K562 (cell line): Measurements from ENCODE around the gene PRKCE. TPM values are rescaled to one million over a fixed set of nuclear protein-coding genes. Genes with fewer than 3 reads are reported as not detected.

ENCODE experiments used
- ATAC-seq: fragments of 200-7000 bp; cut with Tn5 transposase; 3 replicates; pipeline ENCODE4 v1.9.1; 2020; ENCODE audit warnings: moderate library complexity
- BruUV-seq: library from RNA; stranded (reverse); fragments of 400-500 nt; replicated peaks from 2 replicates; lab custom pipeline; 2021; lab: Mats Ljungman, UMichigan
- CTCF ChIA-PET: fragments of 300-600 bp; formaldehyde crosslinking; extraction: SDS; loops from one replicate; lab custom pipeline; 2021; ENCODE audit warnings: low intra/inter-chr PET ratio; lab: Yijun Ruan, JAX
- POLR2A ChIA-PET: fragments of 300-600, 350-650 bp; sonication (Branson Sonifier 250); formaldehyde crosslinking; extraction: SDS; loops from one replicate; lab custom pipeline; 2021; ENCODE audit warnings: antibody characterized with exemption, inconsistent platforms; lab: Yijun Ruan, JAX
- DNase-seq, 4 experiments: peaks; one replicate each; pipeline versions ENCODE4 v3.0.0 to v3.0.0-alpha.2; 2011 to 2018; ENCODE audit warnings: low spot score in 3 of 4, mixed read lengths in 3 of 4; ENCODE audit errors: extremely low read depth in 1 of 4
- FAIRE-seq: peaks from 2 replicates; lab custom pipeline; 2011; peaks lifted over from hg19 to GRCh38; lab: Jason Lieb, UNC
- H2AFZ ChIP-seq: 2 replicates; pipeline ENCODE4 v1.6.0; 2011; ENCODE audit warnings: low read depth, low read length, control low read depth, inconsistent platforms
- H3K27ac ChIP-seq: fragments of 200-600 bp; 3 replicates; pipeline ENCODE4 v1.8.0; 2011; ENCODE audit warnings: low read depth, mild to moderate bottlenecking, control low read depth, inconsistent platforms, low read length, moderate library complexity, mixed read lengths; ENCODE audit errors: extremely low read depth
- H3K27me3 ChIP-seq, 2 experiments: fragments of 300-600 bp in 1 of 2; 2 replicates in 1 of 2; 3 replicates in 1 of 2; pipeline versions ENCODE4 v1.6.0 to v1.8.0; 2011; ENCODE audit warnings: inconsistent platforms in 2 of 2, low read length in 2 of 2, mild to moderate bottlenecking in 1 of 2, mixed read lengths in 1 of 2, moderate library complexity in 1 of 2; ENCODE audit not compliant: control insufficient read depth in 2 of 2, insufficient read depth in 2 of 2
- H3K36me3 ChIP-seq: fragments of 300-600 bp; 3 replicates; pipeline ENCODE4 v1.8.0; 2011; ENCODE audit warnings: mild to moderate bottlenecking, low read length, inconsistent platforms; ENCODE audit not compliant: control insufficient read depth, insufficient read depth
- H3K4me1 ChIP-seq, 2 experiments: fragments of 200-600 bp in 1 of 2; replicated peaks in 1 of 2; 2 replicates in 1 of 2; 3 replicates in 1 of 2; pipeline versions ENCODE4 v1.5.1 to v1.8.0; 2011; ENCODE audit warnings: inconsistent platforms in 2 of 2, low read length in 2 of 2, mild to moderate bottlenecking in 1 of 2, mixed read lengths in 1 of 2, moderate library complexity in 1 of 2; ENCODE audit not compliant: control insufficient read depth in 2 of 2, insufficient read depth in 2 of 2
- H3K4me2 ChIP-seq: 2 replicates; pipeline ENCODE4 v1.6.1; 2011; ENCODE audit warnings: low read length, control low read depth, inconsistent platforms, mixed read lengths; ENCODE audit not compliant: insufficient read depth
- H3K4me3 ChIP-seq: fragments of 200-600 bp; sonication (generic), shearing (Covaris generic); 2 replicates; pipeline ENCODE4 v1.5.1; 2016; ENCODE audit warnings: control low read depth, inconsistent platforms
- H3K79me2 ChIP-seq: fragments of 200-600 bp; 3 replicates; pipeline ENCODE4 v1.8.0; 2011; ENCODE audit warnings: low read length, inconsistent platforms; ENCODE audit not compliant: control insufficient read depth, insufficient read depth
- H3K9ac ChIP-seq, 2 experiments: 2 replicates each; pipeline versions ENCODE4 v1.6.0 to v1.6.1; 2011; ENCODE audit warnings: low read depth in 2 of 2, low read length in 2 of 2, control low read depth in 1 of 2, inconsistent platforms in 1 of 2, mild to moderate bottlenecking in 1 of 2, mixed read lengths in 1 of 2; ENCODE audit not compliant: insufficient read depth in 1 of 2
- H3K9me1 ChIP-seq: one replicate; pipeline ENCODE4 v1.6.0; 2011; ENCODE audit warnings: inconsistent platforms, mild to moderate bottlenecking, low read length, moderate library complexity; ENCODE audit not compliant: control insufficient read depth, insufficient read depth
- H3K9me3 ChIP-seq: replicated peaks from 2 replicates; pipeline ENCODE4 v1.5.1; 2011; ENCODE audit warnings: low read depth, low read length, inconsistent platforms; ENCODE audit not compliant: control insufficient read depth, insufficient read depth
- H4K20me1 ChIP-seq: replicated peaks from 2 replicates; pipeline ENCODE4 v1.6.1; 2011; ENCODE audit warnings: low read length, inconsistent platforms, mixed read lengths; ENCODE audit not compliant: control insufficient read depth, insufficient read depth
- ASH1L ChIP-seq: fragments of 450-650 bp; IDR thresholded peaks from 2 replicates; pipeline ENCODE4 v1.6.1; 2018; ENCODE audit warnings: borderline replicate concordance, mild to moderate bottlenecking, low read depth; ENCODE audit not compliant: partially characterized antibody
- BRCA1 ChIP-seq, 2 experiments: fragments of 450-650 bp in 1 of 2; sonication (generic) in 1 of 2; formaldehyde crosslinking in 1 of 2; IDR thresholded peaks; 2 replicates each; pipeline versions ENCODE4 v1.5.0 to v1.6.1; 2017 to 2020; ENCODE audit warnings: mild to moderate bottlenecking in 1 of 2, missing genetic modification reagents in 1 of 2
- CCAR2 ChIP-seq: fragments of 200-400 bp; formaldehyde crosslinking; IDR thresholded peaks from 2 replicates; pipeline ENCODE4 v1.6.1; 2017; ENCODE audit warnings: mild to moderate bottlenecking, low read depth, low read length
- CEBPG ChIP-seq, 3 experiments: fragments of 200-800 bp in 1 of 3; sonication (Bioruptor generic) in 1 of 3; sonication (generic) in 1 of 3; formaldehyde crosslinking in 1 of 3; IDR thresholded peaks in 2 of 3; conservative IDR thresholded peaks in 1 of 3; 2 replicates each; pipeline versions ENCODE4 v1.6.1 to v1.8.0; 2016 to 2022; ENCODE audit warnings: missing compliant biosample characterization in 2 of 3, missing genetic modification characterization in 2 of 3, mild to moderate bottlenecking in 1 of 3, missing genetic modification reagents in 1 of 3
- DMBX1 ChIP-seq: fragments of 250-450 bp; sonication (Bioruptor Pico); IDR thresholded peaks from 2 replicates; pipeline ENCODE4 v1.8.0; 2022; ENCODE audit warnings: inconsistent platforms, mild to moderate bottlenecking, moderate library complexity, borderline replicate concordance
- EP300 ChIP-seq: IDR thresholded peaks from 2 replicates; pipeline ENCODE4 v1.6.1; 2012; ENCODE audit warnings: low read length, improper control_type of control experiment
- GABPA ChIP-seq: fragments of 200-800 bp; sonication (Bioruptor generic); conservative IDR thresholded peaks from 2 replicates; pipeline ENCODE4 v1.6.1; 2016; ENCODE audit warnings: low read depth, missing genetic modification characterization, missing compliant biosample characterization
- LEF1 ChIP-seq: fragments of 450-650 bp; IDR thresholded peaks from 2 replicates; pipeline ENCODE4 v1.6.1; 2016; ENCODE audit warnings: mild to moderate bottlenecking
- MTA2 ChIP-seq: fragments of 450-650 bp; IDR thresholded peaks from 2 replicates; pipeline ENCODE4 v1.6.1; 2016; ENCODE audit warnings: low read depth
- NCOA4 ChIP-seq: fragments of 450-650 bp; IDR thresholded peaks from 2 replicates; pipeline ENCODE4 v1.6.1; 2018; ENCODE audit warnings: mild to moderate bottlenecking; ENCODE audit not compliant: partially characterized antibody
- PATZ1 ChIP-seq: fragments of 250-450 bp; sonication (Bioruptor Pico); IDR thresholded peaks from 2 replicates; pipeline ENCODE4 v1.5.0; 2020; ENCODE audit warnings: mild to moderate bottlenecking, borderline replicate concordance
- PHB ChIP-seq: fragments of 250-450 bp; sonication (Bioruptor Pico); IDR thresholded peaks from 2 replicates; pipeline ENCODE4 v1.5.0; 2021
- RAD21 ChIP-seq, 2 experiments: fragments of 250-450 bp in 1 of 2; fragments of 450-650 bp in 1 of 2; sonication (Bioruptor Pico) in 1 of 2; formaldehyde crosslinking in 1 of 2; IDR thresholded peaks in 1 of 2; conservative IDR thresholded peaks in 1 of 2; 2 replicates each; pipeline versions ENCODE4 v1.4.0 to v1.8.0; 2020 to 2022; ENCODE audit warnings: mild to moderate bottlenecking in 2 of 2, moderate library complexity in 1 of 2
- RFX7 ChIP-seq: fragments of 250-450 bp; sonication (Bioruptor Pico); IDR thresholded peaks from 2 replicates; pipeline ENCODE4 v1.5.1; 2021; ENCODE audit warnings: mild to moderate bottlenecking
- UBTF ChIP-seq, 2 experiments: IDR thresholded peaks; 2 replicates each; pipeline ENCODE4 v1.6.1; 2012; ENCODE audit warnings: improper control_type of control experiment in 2 of 2, low read depth in 2 of 2, low read length in 2 of 2, borderline replicate concordance in 1 of 2
- ZNF175 ChIP-seq: fragments of 200-800 bp; sonication (Bioruptor generic); IDR thresholded peaks from 2 replicates; pipeline ENCODE4 v1.6.1; 2016; ENCODE audit warnings: low read depth, mild to moderate bottlenecking, missing genetic modification characterization, missing compliant biosample characterization
- ZNF668 ChIP-seq: fragments of 250-450 bp; sonication (Bioruptor Pico); IDR thresholded peaks from 2 replicates; pipeline ENCODE4 v1.8.0; 2022; ENCODE audit warnings: mild to moderate bottlenecking, inconsistent platforms
- WGBS: fragments of 100-300 bp; shearing (Covaris generic); methylation state at CpG from one replicate; pipeline ENCODE4 v1.1.6; 2016; ENCODE audit warnings: low coverage, mixed read lengths; ENCODE audit not compliant: insufficient coverage; ENCODE audit errors: missing lambda C conversion rate; 5-methylcytosine and 5-hydroxymethylcytosine counted together
- in situ Hi-C: fragments of 300-500 bp; cut with MboI; formaldehyde crosslinking; loops from 4 replicates; pipeline ENCODE4 v1.15.0; 2018; ENCODE audit warnings: inconsistent platforms, mixed read lengths
- intact Hi-C: fragments of 100-400 bp; cut with micrococcal nuclease; formaldehyde crosslinking; loops from 2 replicates; pipeline ENCODE4 v1.14.2; 2022
- polyA plus RNA-seq, 8 experiments: library from polyadenylated mRNA; depleted of rRNA in 4 of 8; stranded (reverse) in 5 of 8; unstranded in 3 of 8; fragments of >200 nt; fragmentation: Nextera tagmentation in 2 of 8; fragmentation: Illumina TruSeq in 1 of 8; extraction: Ambion mirVana in 2 of 8; extraction: Trizol in 1 of 8; gene quantifications; 2 replicates each; pipeline versions ENCODE4 v1.2.1 to v1.2.3, GENCODE V29; 2011 to 2014; ENCODE audit warnings: inconsistent platforms in 1 of 8, missing spikeins in 1 of 8
- total RNA-seq, 7 experiments: library from RNA; depleted of rRNA in 6 of 7; stranded (reverse); fragments of >200 nt in 6 of 7; fragmentation: Illumina TruSeq in 2 of 7; extraction: Trizol in 2 of 7; gene quantifications; 2 replicates each; pipeline versions ENCODE4 v1.2.1 to v1.2.3, GENCODE V29; 2011 to 2021; ENCODE audit warnings: low replicate concordance in 1 of 7

Gene PRKCE
- total and polyA plus RNA-seq, 9 of the 15 experiments (the other 6 are each of a cell fraction or from before 2014, with no cell fraction given): 0.06 to 1.0 (median 0.22) TPM; not detected in 1

DNA sequence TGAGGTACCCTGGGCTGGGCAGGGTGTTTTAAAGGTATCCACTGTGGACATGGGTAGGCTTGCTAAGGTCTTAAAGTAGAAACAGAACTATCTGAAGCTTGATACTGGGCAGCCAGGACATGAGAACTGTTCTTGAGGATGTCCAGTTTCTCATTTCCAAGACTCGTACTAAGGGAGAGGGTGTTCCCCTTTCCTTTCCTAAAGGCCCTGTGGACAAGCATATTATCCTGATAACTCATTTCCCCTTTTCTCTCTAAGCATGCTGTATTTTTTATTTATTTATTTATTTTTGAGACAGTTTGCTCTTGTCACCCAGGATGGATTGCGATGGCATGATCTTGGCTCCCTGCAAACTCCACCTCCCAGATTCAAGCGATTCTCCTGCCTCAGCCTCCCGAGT is 273.6 kb downstream of the PRKCE start:
- BruUV-seq: no TSS peak
- H4K20me1 ChIP-seq: no peaks in the 10 kb centered on the region
- H3K4me2 ChIP-seq: no peak overlapping the region
- no peak overlapping the region for H2AFZ ChIP-seq
- 4% methylated on average over 2 of the region's 4 CpGs for WGBS
- H3K27me3 ChIP-seq: peaks cover 0 to 29% of the 10 kb centered on the region in 2 experiments; a peak in 3 of 5 replicates
- CTCF ChIA-PET: no interaction called here
- no peaks in the 10 kb centered on the region for H3K79me2 ChIP-seq
- H3K9me1 ChIP-seq: no peaks in the 10 kb centered on the region
- no peaks in the 10 kb centered on the region for H3K4me1 ChIP-seq
- H3K9ac ChIP-seq: no peak overlapping the region
- no peak overlapping the region for H3K27ac ChIP-seq
- H3K36me3 ChIP-seq: no peaks in the 10 kb centered on the region
- ATAC-seq: no peak
- in situ Hi-C loops: no loop called here
- TF ChIP-seq BRCA1 (IDR thresholded peaks at IDR 0.05) (no peak), BRCA1 (CRISPR knock-in tag; IDR thresholded peaks at IDR 0.05) (no peak), ZNF175 (CRISPR knock-in tag) (no peak), ZNF668 (CRISPR knock-in tag) (no peak), NCOA4 (no peak), RAD21 (CRISPR knock-in tag; conservative IDR thresholded peaks at IDR 0.05 in 1 of 2, IDR thresholded peaks at IDR 0.05 in 1 of 2) (no peak), GABPA (no peak), PATZ1 (CRISPR knock-in tag) (no peak), CEBPG (CRISPR knock-in tag; IDR thresholded peaks at IDR 0.05) (no peak), CEBPG (tag; conservative IDR thresholded peaks at IDR 0.05 in 1 of 2, IDR thresholded peaks at IDR 0.05 in 1 of 2) (no peak), RFX7 (CRISPR knock-in tag) (no peak), EP300 (no peak), MTA2 (no peak), CCAR2 (no peak), PHB (CRISPR knock-in tag) (no peak), ASH1L (no peak), UBTF (IDR thresholded peaks at IDR 0.05; ENCODE audit: borderline replicate concordance in 1 of 2, low read depth in 2 of 2, low read length in 2 of 2) (no peak), DMBX1 (no peak), LEF1 (no peak)
- TF ChIP-seq, all 486 proteins: peak for 0
- DNase-seq: no peak
- Histone ChIP-seq H3K9me3 (no peaks in the 10 kb centered on the region), H3K4me3 (no peak overlapping the region)
- no peak for FAIRE-seq
- intact Hi-C loops: no loop called here
- POLR2A ChIA-PET: interaction anchor here (0.7 to 1.0 kb wide), 2 partner anchors 14 to 78 kb away, joined by 3 read pairs; no protein-coding TSS in a partner anchor
